Panc1 (cell line): ENCODE data around the gene DYNC1I1. TPM values are rescaled to one million over a fixed set of nuclear protein-coding genes. Genes with fewer than 3 reads are reported as not detected.

ENCODE experiments used
- ATAC-seq: fragments of 200-7000 bp; cut with Tn5 transposase; 2 replicates; pipeline ENCODE4 v1.9.1; 2020; ENCODE audit warnings: mild to moderate bottlenecking, moderate library complexity
- BruUV-seq: library from RNA; stranded (reverse); fragments of 400-500 nt; replicated peaks from 2 replicates; lab custom pipeline; 2021; lab: Mats Ljungman, UMichigan
- CTCF ChIA-PET: fragments of 300-600 bp; sonication (Branson Sonifier 250); formaldehyde crosslinking; loops from one replicate; lab custom pipeline; 2022; ENCODE audit warnings: antibody characterized with exemption; lab: Charles Lee
- POLR2A ChIA-PET: fragments of 300-600 bp; sonication (Branson Sonifier 250); formaldehyde crosslinking; loops from one replicate; lab custom pipeline; 2022; ENCODE audit warnings: antibody characterized with exemption; lab: Charles Lee
- DNase-seq: peaks from one replicate; pipeline ENCODE4 v3.0.0-alpha.2; 2010; ENCODE audit warnings: low read depth, low spot score
- H3K27ac ChIP-seq: 2 replicates; pipeline ENCODE4 v1.5.1; 2011; ENCODE audit warnings: mild to moderate bottlenecking, low read length, inconsistent platforms
- H3K27me3 ChIP-seq: fragments of 200-500 bp; sonication (Bioruptor generic); 2 replicates; pipeline ENCODE4 v1.6.0; 2014; ENCODE audit warnings: low read length, inconsistent platforms; ENCODE audit not compliant: control insufficient read depth, insufficient read depth
- H3K36me3 ChIP-seq: fragments of 200-500 bp; sonication (Bioruptor generic); 2 replicates; pipeline ENCODE4 v1.5.1; 2014; ENCODE audit warnings: inconsistent platforms, mild to moderate bottlenecking, low read length, moderate library complexity; ENCODE audit not compliant: control insufficient read depth, insufficient read depth
- H3K4me1 ChIP-seq: 2 replicates; pipeline ENCODE4 v1.5.1; 2011; ENCODE audit warnings: inconsistent platforms, mild to moderate bottlenecking, low read length, moderate library complexity; ENCODE audit not compliant: control insufficient read depth, insufficient read depth
- H3K4me3 ChIP-seq, 2 experiments: 2 replicates each; pipeline ENCODE4 v1.5.1; 2011 to 2012; ENCODE audit warnings: low read depth in 2 of 2, low read length in 2 of 2, mild to moderate bottlenecking in 2 of 2, inconsistent platforms in 1 of 2, moderate library complexity in 1 of 2
- H3K9me3 ChIP-seq: fragments of 200-500 bp; sonication (Bioruptor generic); 2 replicates; pipeline ENCODE4 v1.5.1; 2014; ENCODE audit warnings: low read depth, mild to moderate bottlenecking, inconsistent platforms, low read length, moderate library complexity; ENCODE audit not compliant: control insufficient read depth, insufficient read depth
- CTCF ChIP-seq: fragments of 450-650 bp; IDR thresholded peaks from 2 replicates; pipeline ENCODE4 v1.5.1; 2017; ENCODE audit warnings: mild to moderate bottlenecking
- POLR2AphosphoS5 ChIP-seq: IDR thresholded peaks from 2 replicates; pipeline ENCODE4 v1.6.1; 2012; ENCODE audit warnings: mild to moderate bottlenecking, low read depth, low read length, moderate library complexity
- REST ChIP-seq, 2 experiments: IDR thresholded peaks; 2 replicates each; pipeline ENCODE4 v1.6.1; 2011 to 2012; ENCODE audit warnings: low read depth in 2 of 2, control low read depth in 1 of 2, low read length in 1 of 2, mild to moderate bottlenecking in 1 of 2, moderate library complexity in 1 of 2; ENCODE audit not compliant: insufficient read depth in 1 of 2
- SIN3A ChIP-seq: IDR thresholded peaks from 2 replicates; pipeline ENCODE4 v1.6.1; 2012; ENCODE audit warnings: low read depth, mild to moderate bottlenecking, low read length, moderate library complexity, borderline replicate concordance; ENCODE audit not compliant: insufficient read depth
- TCF7L2 ChIP-seq: IDR thresholded peaks from 2 replicates; pipeline ENCODE4 v1.6.1; 2011; ENCODE audit warnings: mild to moderate bottlenecking, low read depth, low read length, inconsistent platforms
- in situ Hi-C: cut with HindIII; loops from 2 replicates; pipeline ENCODE4 v1.10.0; 2016; ENCODE audit warnings: low sequenced_read_pairs, low pct_unique_long_range_greater_than_20kb
- intact Hi-C: fragments of 100-400 bp; cut with micrococcal nuclease; formaldehyde crosslinking; loops from one replicate; pipeline ENCODE4 v1.10.0; 2022; ENCODE audit not compliant: unreplicated experiment
- total RNA-seq: library from RNA; stranded (reverse); gene quantifications from one replicate; pipeline ENCODE4 v1.2.1, GENCODE V29; 2021; ENCODE audit not compliant: unreplicated experiment

The DYNC1I1 gene
- total RNA-seq, 1 experiment from 2014 or later = 0.13 TPM

- BruUV-seq = no TSS peak
- CTCF ChIA-PET = no interaction called here
- Histone ChIP-seq H3K27ac (no peak overlapping the region), H3K4me1 (no peaks in the 10 kb centered on the region), H3K4me3 (no peak overlapping the region), H3K27me3 (peaks cover 3% of the 10 kb centered on the region; the same call in 1 of the 2 replicates), H3K36me3 (no peaks in the 10 kb centered on the region), H3K9me3 (no peaks in the 10 kb centered on the region)
- DNase-seq (no peak), ATAC-seq (no peak)
- in situ Hi-C loops = no loop called here
- TF ChIP-seq REST (IDR thresholded peaks at IDR 0.05; ENCODE audit: insufficient read depth in 1 of 2, low read depth in 2 of 2, low read length in 1 of 2) = no peak
- TF ChIP-seq SIN3A = no peak
- TF ChIP-seq TCF7L2 = no peak
- no peak for TF ChIP-seq POLR2AphosphoS5
- TF ChIP-seq CTCF = no peak
- intact Hi-C loops = no loop called here
- POLR2A ChIA-PET = no interaction called here
Measured at GRCh38 chr7:95875519-95875918, 103.2 kb downstream of the DYNC1I1 start.

- Histone ChIP-seq H3K27me3 (no peaks in the 10 kb centered on the region), H3K4me3 (no peak overlapping the region), H3K9me3 (no peaks in the 10 kb centered on the region), H3K36me3 (no peaks in the 10 kb centered on the region; the same call in 1 of the 2 replicates), H3K27ac (no peak overlapping the region), H3K4me1 (no peaks in the 10 kb centered on the region)
- ChIA-PET CTCF (no interaction called here), POLR2A (no interaction called here)
- ATAC-seq (no peak), DNase-seq (no peak)
- intact Hi-C loops (no loop called here), in situ Hi-C loops (no loop called here)
- no TSS peak for BruUV-seq
- TF ChIP-seq POLR2AphosphoS5 (no peak), TCF7L2 (no peak), SIN3A (no peak), REST (IDR thresholded peaks at IDR 0.05; ENCODE audit: insufficient read depth in 1 of 2, low read depth in 2 of 2, low read length in 1 of 2) (no peak), CTCF (no peak)
Measured at GRCh38 chr7:95878677-95879076, 106.3 kb downstream of the DYNC1I1 start.
